NK-92 treated with Interleukin-12 subunit alpha and Interleukin-12 subunit beta, amount 100 ng/mL, for 24 hours (cell line): Measurements from ENCODE around the gene RTL3.
"Not testable (repeated sequence)": the region's sequence is repeated elsewhere in the genome, so short reads cannot be mapped to it uniquely, and the experiment has no call there.

ENCODE experiments used
- DNase-seq: peaks from one replicate; lab custom pipeline; 2025; lab: John Stamatoyannopoulos, UW

RTL3 gene, protein sequence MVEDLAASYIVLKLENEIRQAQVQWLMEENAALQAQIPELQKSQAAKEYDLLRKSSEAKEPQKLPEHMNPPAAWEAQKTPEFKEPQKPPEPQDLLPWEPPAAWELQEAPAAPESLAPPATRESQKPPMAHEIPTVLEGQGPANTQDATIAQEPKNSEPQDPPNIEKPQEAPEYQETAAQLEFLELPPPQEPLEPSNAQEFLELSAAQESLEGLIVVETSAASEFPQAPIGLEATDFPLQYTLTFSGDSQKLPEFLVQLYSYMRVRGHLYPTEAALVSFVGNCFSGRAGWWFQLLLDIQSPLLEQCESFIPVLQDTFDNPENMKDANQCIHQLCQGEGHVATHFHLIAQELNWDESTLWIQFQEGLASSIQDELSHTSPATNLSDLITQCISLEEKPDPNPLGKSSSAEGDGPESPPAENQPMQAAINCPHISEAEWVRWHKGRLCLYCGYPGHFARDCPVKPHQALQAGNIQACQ

DNA sequence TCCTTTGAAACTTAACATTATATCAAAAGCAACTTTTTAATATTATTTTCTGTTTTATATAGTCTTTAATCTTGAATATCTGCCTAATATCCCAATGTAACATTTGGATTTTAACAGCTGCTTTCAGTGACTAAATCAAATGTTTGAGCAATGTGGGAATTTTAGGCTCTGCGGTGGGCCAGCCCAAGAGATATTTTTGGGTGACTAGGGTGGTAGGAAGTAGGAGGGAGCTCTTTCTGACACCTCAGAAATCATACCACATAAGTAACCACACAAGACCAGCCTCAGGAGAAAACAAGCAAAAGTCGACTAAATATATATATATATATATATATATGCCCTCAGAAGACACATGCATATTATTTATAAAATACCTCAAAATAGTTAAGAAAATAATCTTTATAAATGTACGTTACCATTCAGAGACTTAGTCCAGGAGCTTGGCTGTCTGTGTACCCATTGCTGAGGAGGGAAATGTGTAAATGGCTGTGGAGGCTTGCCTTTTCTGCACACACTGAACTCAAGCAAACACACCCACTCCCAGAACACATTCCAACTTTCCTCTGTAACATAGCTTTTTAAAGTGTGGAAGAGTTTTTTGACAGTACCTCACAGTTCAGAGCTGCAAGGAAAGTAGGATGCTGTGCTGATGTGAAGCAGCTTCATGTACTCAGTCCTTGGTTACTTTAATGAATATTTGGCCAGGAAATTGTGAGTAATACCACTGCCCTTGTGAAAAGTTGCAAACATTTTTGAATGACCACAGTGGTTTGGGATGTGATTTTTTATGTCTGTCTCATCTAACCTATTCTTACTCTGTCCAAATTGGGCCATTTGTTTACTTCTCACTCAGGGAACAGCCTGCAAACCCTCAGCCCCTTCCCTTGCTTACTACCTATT, at the start of gene RTL3:
Gene RTL3, minus strand, starts transcription at position 484 of the 900 bp plus-strand sequence. CDS start 908 bp downstream, outside the sequence.
- peak; percentile 11 for DNase-seq

DNA sequence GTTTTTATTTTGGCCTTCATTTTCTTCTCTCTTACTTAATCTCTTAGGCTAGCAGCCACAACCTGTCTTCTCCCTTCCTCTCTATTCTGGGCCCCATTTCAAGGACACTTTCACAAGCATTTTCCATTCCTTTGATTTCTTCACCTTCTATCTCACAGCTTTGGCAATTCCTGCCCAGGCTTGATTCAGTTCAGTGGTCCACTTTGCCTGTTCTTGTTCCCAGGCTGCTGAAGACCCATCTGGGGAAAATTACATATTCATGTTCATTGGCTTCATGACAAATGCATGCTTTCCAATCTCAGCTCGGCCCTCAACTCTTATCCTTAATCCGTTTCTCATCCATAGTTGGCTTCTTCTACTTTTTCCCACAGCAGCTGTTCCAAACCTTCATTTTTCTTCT, 49.7 kb upstream of the RTL3 start:
- no peak for DNase-seq

DNA sequence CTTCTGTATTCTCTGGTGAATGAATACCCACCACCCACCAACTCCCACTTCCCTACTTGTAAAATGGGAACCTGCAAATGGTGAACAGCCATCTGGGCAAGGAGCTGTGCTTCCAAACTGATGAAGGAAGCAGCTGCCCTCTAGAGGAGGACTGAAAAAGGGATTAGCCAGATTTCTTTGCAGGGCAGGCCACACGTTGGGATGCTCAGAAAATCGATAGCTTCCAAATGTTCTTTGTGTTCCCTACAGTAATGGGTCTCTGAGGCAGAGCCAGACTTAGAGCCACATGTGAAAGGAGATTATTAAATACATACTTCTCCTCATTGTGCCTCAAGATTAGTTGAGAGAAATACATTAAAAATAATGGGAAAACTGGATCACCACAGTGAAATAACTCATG, 49.1 kb upstream of the RTL3 start:
- DNase-seq, result no peak

DNA sequence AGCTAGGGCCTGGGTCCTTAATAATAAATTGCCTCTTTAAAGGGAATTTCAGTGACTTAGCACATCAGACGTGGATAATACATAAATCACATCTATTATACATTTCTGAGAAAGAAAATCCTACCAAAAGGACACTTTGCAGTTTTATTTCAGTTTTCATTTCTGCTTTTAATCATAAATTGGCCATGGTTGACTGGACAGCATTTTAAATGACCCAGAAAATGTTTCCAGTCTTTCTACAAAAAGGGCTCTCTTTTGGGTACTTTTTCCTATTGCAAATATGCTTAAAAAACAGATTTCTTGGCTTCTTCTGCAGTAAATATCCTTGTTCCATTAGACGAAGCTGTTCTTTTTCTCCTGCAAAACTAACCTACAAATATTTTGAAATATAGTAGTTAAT, 46.9 kb upstream of the RTL3 start:
- no peak for DNase-seq

DNA sequence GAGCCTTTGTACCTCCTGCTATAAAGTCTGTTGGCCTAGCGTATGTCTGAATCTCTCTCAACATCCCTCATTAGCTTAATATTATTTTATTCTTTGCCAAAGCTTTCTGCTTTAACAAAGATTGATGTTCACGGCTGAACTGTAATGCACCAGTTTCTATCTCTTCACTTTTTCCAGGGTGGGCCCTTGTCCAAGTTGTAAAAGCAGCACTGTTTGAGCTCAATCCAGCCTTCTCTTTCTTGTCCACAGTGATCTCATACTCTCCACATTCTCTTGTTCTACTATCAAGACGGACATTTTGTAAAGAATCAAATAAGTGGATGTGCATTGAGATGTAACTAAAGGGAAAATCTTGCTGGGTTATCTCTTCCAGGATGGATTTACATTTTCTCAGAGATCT, 34.4 kb upstream of the RTL3 start:
- DNase-seq, result no peak

DNA sequence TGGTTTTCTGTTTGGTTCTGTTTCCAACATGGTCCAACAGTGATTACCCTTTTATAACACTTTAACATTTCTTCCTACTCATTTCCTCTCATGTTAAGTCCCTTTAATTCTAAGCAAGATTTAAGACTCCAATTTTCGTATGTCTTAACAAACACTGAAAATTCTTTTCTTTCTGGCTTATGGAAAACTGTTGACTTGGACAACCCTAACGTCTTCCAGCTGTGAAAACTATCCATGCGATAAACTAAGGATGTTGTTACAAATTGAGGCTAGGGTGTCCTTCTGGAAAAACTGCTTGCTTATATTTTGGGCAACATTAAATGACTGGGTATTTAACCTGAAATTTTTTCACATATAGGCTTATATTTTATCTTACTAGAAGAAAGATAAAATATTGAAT, 33.9 kb upstream of the RTL3 start:
- DNase-seq, result no peak

DNA sequence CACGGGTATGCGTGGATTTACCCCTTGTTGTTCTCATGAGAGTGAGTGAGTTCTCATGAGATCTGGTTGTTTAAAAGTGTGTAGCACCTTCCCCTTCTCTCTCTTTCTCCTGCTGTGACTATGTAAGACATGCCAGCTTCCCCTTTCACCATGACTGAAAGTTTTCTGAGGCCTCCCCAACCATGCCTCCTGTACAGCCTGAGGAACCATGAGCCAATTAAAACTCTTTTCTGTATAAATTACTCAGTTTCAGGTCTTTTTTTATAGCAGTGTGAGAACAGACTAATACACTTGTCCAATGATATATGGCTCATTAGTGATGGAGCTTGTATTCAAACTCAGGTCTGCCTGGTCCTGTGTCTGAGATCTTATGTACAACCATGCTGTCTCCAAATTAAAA, 28.5 kb upstream of the RTL3 start:
- DNase-seq, result no peak

DNA sequence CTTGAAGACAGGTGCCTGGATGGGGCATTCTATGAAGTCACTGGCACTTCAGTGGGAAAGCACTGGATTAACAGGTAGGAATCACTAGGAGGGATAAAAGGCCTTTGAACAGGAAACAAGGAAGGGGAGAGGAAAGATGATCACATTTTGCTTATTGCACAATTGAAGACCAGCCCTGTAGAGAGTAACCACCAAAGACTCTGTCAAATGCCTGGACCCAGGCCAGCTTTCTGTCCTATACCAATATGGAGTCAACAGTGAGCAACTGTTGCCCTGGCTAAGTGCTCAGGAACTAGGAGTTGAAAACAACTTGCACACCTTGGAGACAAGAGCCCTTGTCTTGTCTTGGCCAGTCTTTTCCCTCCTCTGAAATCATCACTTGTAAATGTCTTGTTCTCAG, 14.1 kb upstream of the RTL3 start:
- DNase-seq, result no peak

DNA sequence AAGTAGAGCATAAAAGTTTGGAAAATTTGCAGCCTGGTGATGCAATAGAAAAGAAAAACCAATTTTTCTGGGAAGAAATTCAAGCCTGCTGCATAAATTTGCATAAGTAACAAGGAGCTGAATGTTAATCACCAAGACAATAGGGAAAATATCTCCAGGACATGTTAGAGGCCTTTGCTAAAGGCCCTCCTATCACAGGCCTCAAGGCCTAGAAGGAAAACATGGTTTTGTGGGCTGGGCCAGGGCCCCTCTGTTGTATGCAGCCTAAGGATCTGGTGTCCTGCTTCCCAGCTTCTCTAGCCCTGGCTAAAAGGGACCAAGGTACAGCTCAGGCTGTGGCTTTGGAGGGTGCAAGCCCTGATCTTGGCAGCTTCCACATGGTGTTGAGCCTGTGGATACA, 6.2 kb upstream of the RTL3 start:
- DNase-seq, result no peak

DNA sequence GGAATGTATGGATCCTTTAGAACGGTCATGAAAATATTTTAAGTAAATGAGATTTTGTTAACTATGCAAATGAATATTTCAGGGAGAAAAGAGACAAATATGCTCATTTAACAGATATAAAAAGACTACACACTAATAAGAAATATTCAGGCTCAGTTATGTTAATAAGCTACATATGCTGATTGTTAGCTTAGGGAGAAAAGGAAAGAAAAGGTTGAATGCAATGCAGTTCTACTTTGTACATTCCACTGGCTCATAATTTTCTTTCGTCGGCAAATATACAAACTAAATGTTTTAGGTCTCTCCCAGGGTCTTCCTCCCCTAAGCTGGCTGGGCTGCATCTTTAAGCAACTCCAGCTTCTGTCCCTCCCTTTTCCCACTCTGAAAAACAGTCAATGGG, 2.7 kb upstream of the RTL3 start:
- no peak for DNase-seq

DNA sequence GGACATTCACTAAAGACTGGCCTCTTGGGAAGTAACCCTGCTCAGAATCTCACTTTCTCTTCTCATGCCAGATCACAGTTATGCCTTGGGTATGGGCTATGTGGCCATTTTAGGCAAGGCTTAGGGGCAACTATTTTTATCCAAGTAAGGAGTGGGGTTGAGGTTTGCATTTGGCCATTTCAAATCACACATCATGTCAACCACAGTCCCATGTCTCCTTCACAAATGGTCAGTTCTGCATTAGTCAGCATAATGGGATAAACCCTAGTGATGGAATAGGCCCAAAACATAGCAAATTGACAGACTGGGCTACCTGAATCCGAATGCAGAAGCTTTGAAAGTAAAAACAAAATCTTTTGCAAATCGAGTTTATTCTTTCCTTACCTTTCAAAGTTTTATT, 827 bp upstream of the RTL3 start:
- DNase-seq, result no peak

DNA sequence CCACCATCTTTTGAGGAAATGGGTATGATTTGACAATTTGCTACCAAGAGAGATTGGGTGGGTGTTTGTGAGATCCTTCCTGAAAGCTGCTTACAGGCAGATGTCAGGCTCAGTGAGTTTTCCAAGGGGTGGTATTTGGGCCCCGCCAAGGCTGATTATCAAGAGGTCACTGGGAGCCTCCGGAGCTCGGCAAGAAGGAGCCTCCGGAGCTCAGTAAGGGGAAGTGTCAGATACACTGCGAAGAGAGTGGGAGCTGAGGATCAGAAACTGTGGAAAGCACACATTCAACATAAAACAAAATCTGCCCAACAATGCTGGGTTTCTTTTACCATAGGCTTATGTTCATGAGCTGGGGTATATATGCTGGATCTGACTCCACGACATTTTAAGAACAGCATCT, 714 bp downstream of the RTL3 start:
- DNase-seq, result no peak

DNA sequence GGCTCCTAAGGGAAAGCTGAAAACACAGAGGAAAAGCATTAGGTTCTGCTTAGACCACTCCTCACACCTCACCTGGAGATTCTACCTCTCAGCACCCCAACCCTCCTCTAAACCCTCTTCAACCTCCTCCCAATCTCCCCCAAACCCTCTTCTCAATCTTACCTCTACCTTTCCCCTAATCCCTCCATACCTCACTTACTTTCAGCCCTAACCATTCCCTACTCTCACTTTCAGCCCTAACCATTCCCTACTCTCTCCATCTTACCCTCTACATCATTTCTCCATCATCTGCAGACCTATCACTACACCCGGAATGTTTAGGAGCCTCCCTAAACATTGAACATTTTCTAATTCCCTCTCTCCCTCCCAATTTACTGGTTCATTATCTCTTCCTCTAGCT, 3.5 kb downstream of the RTL3 start:
- no peak for DNase-seq

DNA sequence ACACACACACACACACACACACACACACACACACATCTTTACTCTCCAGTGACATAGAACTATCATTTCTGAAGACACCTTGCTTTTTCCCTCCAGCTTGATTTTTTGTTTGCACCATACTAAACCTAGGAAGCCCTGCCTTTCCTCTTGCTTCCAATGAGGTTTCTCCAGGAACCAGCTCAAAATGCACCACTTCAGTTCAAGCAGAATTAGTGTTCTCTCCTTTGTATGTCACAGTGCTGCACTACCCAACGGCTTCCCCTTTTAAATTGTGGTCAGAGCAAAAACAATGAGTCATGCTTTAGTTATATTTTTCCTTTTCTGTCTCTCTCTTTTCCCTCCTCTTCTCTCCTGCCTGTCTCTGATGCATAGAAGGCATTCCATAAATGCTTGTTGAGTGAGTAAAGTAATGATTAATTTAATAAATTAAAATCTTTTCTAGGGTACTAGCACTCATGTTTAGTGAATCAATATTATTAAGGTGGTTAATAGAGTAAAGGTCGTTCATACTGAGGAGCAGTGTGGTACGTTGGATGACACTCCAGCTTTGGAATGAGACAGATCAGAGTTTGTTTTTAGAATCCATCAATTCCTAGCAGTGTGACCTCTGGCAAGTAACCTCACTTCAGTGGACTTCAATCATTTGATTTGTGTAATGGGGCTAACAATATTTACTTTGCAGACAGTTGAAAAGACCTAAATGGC, 5.9 kb downstream of the RTL3 start:
- DNase-seq, result no peak

DNA sequence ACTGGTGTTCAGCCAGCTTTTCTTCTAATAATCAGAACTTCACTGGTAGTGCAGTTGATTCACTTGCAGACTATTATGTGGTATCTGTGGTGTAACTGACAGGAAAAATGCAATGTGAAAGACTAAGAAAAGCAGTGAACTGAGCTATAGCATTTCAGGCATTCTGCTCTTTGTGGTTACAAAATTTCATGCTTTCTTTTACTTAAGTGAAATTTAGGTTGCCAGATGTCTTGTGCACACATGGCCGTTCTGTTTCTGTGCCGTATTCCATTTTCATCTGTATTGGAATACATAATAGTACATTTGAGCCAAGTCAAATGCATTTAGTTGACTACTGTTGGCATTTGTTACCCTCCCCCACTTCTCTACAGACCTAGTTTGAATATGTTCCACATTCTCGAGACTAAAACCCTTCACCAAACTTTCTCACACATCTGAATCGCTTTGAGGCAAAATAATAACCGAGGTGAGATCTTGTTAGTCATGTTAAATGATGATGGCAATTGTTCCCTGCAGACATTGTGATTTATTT, 8.2 kb downstream of the RTL3 start:
- DNase-seq, result no peak

DNA sequence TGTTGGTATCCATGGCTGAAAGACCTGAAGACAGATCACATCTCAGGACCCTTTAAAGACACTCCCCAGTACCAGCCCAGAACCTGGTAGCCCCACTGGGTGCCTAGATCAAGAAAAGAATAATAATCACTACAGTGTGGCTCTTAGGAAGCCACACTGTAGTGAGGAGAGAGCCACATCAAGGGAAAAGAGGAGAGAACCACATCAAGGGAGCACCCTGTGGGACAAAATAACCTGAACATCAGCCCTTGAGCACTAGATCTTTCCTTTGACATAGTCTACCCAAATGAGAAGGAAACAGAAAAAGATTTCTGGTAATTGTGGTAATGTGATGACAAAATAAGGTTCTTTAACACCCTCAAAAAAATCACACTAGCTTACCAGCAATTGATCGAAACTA, 15.3 kb downstream of the RTL3 start:
- no peak for DNase-seq

DNA sequence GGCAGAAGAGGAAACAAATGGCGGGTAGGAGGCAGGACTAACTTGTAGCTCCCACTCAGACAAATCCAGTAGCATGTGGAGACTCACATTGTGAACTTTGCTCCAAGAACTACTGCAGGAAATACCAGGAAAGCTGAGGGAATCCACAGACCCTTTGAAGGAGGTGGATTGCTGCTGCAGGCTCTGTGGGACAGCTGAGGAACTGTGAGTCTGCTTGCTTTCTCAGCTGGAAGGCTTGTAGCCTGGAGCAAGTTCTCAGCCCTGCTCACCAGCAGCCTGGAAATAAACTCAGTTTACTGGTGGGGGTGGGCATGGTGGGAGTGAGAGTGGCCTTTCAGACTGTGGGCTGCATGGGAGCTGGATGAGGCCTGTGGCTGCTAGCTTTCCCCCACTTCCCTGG, 16.0 kb downstream of the RTL3 start:
- no peak for DNase-seq

DNA sequence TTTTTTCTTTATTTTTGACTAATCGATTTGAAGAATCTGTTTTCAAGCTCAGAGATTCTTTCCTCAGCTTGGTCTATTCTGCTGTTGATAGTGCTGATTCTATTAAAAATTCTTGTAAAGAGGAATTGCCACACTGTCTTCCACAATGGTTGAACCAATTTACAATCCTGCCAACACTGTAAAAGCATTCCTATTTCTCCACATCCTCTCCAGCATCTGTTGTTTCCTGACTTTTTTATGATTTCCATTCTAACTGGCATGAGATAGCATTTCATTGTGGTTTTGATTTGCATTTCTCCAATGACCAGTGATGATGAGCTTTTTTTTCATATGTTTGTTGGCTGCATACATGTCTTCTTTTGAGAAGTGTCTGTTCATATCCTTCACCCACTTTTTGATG, 23.0 kb downstream of the RTL3 start:
- not testable (repeated sequence) for DNase-seq

DNA sequence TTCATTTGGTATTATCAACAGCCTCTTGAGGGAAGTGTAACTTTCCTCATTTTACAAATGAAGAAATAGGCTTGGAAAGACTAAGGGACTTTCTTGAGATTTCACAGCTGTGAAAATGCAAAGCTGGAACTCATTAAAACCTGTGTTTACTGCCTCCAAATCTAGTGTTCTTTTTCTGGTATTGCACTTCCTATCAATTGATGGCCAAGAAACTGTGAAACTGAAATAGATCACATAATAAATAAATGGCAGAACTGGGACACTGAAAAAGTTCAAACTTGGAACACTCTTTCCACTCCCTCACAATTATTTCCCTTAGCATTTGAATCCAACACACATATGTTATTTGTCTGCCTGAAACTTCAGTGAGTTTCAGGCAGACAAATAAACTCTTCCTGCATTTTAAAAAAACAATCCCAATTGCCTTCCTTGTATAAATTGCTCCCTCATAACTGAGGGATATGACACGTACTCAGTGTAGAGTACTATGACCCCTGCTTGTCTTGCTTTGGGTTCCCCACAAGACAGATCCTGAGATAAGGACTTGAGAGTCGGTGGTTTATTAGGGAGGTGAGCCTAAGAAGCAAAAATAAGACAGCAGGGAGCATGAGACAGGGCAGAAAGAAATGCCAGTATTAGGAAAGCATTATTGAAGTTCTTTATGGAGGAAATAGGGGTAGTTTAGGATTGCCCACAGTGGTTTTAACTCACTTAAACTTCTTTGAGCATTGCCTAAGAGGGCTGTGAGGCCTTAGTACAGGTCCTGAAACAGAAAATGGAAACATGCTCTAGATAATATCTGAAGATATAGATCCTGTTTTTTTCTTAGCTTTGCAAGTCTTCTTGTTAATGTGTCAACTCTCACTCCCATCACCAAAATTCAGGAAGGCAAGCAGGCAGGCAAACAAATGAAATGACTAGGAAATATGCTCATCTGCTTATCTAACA, 33.9 kb downstream of the RTL3 start:
- DNase-seq, result no peak

DNA sequence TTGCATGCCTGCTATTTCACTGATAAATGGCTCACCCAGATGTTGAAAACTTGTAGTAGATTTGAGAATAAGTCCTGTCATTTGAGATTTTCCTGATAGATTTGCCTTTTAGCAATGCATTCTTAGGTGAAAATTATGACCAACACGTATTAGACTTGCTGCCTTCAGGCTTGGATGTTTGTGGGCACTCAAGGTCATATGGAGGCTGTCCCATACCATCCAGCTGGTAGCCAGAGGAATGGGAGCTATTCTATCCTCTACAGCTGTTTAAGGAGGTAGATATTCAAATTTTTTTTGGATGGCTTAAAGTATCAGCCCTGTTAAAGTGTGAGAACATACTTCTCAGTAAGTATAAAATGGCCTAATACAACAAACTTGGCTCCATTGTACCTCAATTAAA, 34.7 kb downstream of the RTL3 start:
- no peak for DNase-seq

DNA sequence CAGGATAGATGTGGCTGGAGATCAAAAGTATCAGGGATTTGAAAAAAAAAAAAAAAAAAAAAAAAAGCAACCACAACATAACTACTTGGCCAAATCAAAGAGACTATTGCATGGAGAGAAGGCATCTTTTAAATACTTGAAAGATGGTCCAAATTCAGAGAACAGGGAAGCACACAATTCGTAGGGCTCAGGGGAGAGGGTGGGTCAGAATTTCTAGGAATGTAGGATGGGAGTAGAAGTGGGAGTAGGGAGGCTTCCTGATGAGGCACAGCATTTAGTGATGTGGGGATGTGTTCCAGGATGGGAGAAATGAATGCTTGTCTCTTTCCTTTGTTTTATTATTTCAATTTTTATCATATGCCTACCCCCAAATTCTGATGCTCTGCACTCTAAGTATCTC, 36.3 kb downstream of the RTL3 start:
- no peak for DNase-seq
